SW480 (cell line): ENCODE measurements around the gene MKRN1.
"Not testable (repeated sequence)": the region's sequence is repeated elsewhere in the genome, so short reads cannot be mapped to it uniquely, and the experiment has no call there.

ENCODE experiments used
- DNase-seq: peaks from one replicate; pipeline ENCODE4 v3.0.0-alpha.2; 2016; ENCODE audit warnings: low spot score

MKRN1 gene

GRCh38 chr7:140435252-140435895 is 43.9 kb downstream of the MKRN1 start:
- DNase-seq: no peak

- no peak for DNase-seq
Measured at GRCh38 chr7:140433396-140433795, 45.9 kb downstream of the MKRN1 start.

- no peak for DNase-seq
Measured at GRCh38 chr7:140426130-140426529, 53.2 kb downstream of the MKRN1 start.

- DNase-seq: no peak
Measured at GRCh38 chr7:140425718-140426117, 53.6 kb downstream of the MKRN1 start.

- DNase-seq: no peak
Measured at GRCh38 chr7:140423501-140423900, 55.8 kb downstream of the MKRN1 start.

GRCh38 chr7:140421521-140421920 is 57.8 kb downstream of the MKRN1 start:
- DNase-seq: no peak

GRCh38 chr7:140418653-140419052 is 60.7 kb downstream of the MKRN1 start:
- no peak for DNase-seq

GRCh38 chr7:140418156-140418472 is 61.2 kb downstream of the MKRN1 start:
- DNase-seq: not testable (repeated sequence)

GRCh38 chr7:140417456-140418155 is 61.7 kb downstream of the MKRN1 start:
- DNase-seq: no peak

- DNase-seq: no peak
Measured at GRCh38 chr7:140416560-140416959, 62.7 kb downstream of the MKRN1 start.

GRCh38 chr7:140415816-140416215 is 63.5 kb downstream of the MKRN1 start:
- DNase-seq: not testable (repeated sequence)

GRCh38 chr7:140415361-140415760 is 63.9 kb downstream of the MKRN1 start:
- no peak for DNase-seq

- peak; percentile 22 for DNase-seq
Measured at GRCh38 chr7:140404565-140405065, 74.7 kb downstream of the MKRN1 start.

GRCh38 chr7:140403878-140404564 is 75.3 kb downstream of the MKRN1 start, which contains the start of gene RAB19:
Gene RAB19, plus strand, starts transcription at chr7:140404058. Its CDS starts 3,589 bp downstream, at chr7:140407647.
- peak; percentile 50 for DNase-seq
